ENCODE data around the gene PRDX6.
"Not testable (repeated sequence)": the region's sequence is repeated elsewhere in the genome, so short reads cannot be mapped to it uniquely, and the experiment has no call there.

PRDX6 gene

GRCh38 chr1:173453982-173454381 lies 23.2 kb upstream of the PRDX6 start:
- Histone ChIP-seq H3K4me1 (peaks cover 0 to 7% (median 0%) of the 10 kb centered on the region in 4 donors), H3K4me3 (no peak overlapping the region), H3K27me3 (no peaks in the 10 kb centered on the region), H3K36me3 (no peaks in the 10 kb centered on the region), H3K9me3 (no peaks in the 10 kb centered on the region), H3K27ac (no peak overlapping the region)
- no peak for DNase-seq
- no peak for TF ChIP-seq CTCF (IDR thresholded peaks at IDR 0.05)
- intact Hi-C loops (cut with DNase I; ENCODE audit: low total_unique reads), result no loop called here

- no peaks in the 10 kb centered on the region for H3K9me3 ChIP-seq
- H3K27ac ChIP-seq, result no peak overlapping the region
- intact Hi-C loops (cut with DNase I; ENCODE audit: low total_unique reads), result no loop called here
- H3K36me3 ChIP-seq, result peaks cover 4 to 5% (median 5%) of the 10 kb centered on the region in 3 donors
- TF ChIP-seq CTCF (IDR thresholded peaks at IDR 0.05), result no peak
- no peak overlapping the region for H3K4me3 ChIP-seq
- no peaks in the 10 kb centered on the region for H3K27me3 ChIP-seq
- DNase-seq, result no peak
- peaks cover 0 to 7% (median 0%) of the 10 kb centered on the region in 4 donors for H3K4me1 ChIP-seq
Observed at GRCh38 chr1:173454966-173455524, 22.1 kb upstream of the PRDX6 start.

GRCh38 chr1:173459885-173460284 lies 17.2 kb upstream of the PRDX6 start:
- Histone ChIP-seq H3K4me3 (no peak overlapping the region), H3K4me1 (no peaks in the 10 kb centered on the region), H3K27ac (no peak overlapping the region), H3K36me3 (peaks cover 23 to 27% (median 25%) of the 10 kb centered on the region in 3 donors), H3K27me3 (no peaks in the 10 kb centered on the region), H3K9me3 (no peaks in the 10 kb centered on the region)
- DNase-seq, result no peak
- intact Hi-C loops (cut with DNase I; ENCODE audit: low total_unique reads), result no loop called here
- no peak for TF ChIP-seq CTCF (IDR thresholded peaks at IDR 0.05)

GRCh38 chr1:173462666-173463065 lies 14.5 kb upstream of the PRDX6 start:
- H3K27ac ChIP-seq; H3K4me1 ChIP-seq; H3K9me3 ChIP-seq; intact Hi-C loops (cut with DNase I; ENCODE audit: low total_unique reads); H3K27me3 ChIP-seq; H3K4me3 ChIP-seq; DNase-seq: not testable (repeated sequence)
- H3K36me3 ChIP-seq, result peaks cover 23 to 27% (median 25%) of the 10 kb centered on the region in 3 donors

- H3K36me3 ChIP-seq, result peaks cover 23 to 27% (median 25%) of the 10 kb centered on the region in 3 donors
- H3K4me1 ChIP-seq; H3K4me3 ChIP-seq; H3K27ac ChIP-seq; DNase-seq; H3K27me3 ChIP-seq; intact Hi-C loops (cut with DNase I; ENCODE audit: low total_unique reads); H3K9me3 ChIP-seq: not testable (repeated sequence)
Observed at GRCh38 chr1:173464185-173464584, 12.9 kb upstream of the PRDX6 start.

- no peak for DNase-seq
- no peaks in the 10 kb centered on the region for H3K27me3 ChIP-seq
- H3K9me3 ChIP-seq, result peaks cover 0 to 11% (median 0%) of the 10 kb centered on the region in 3 donors
- no peak overlapping the region for H3K27ac ChIP-seq
- intact Hi-C loops (cut with DNase I; ENCODE audit: low total_unique reads), result no loop called here
- H3K4me1 ChIP-seq, result no peaks in the 10 kb centered on the region
- no peak overlapping the region for H3K4me3 ChIP-seq
- peaks cover 0 to 5% (median 0%) of the 10 kb centered on the region in 3 donors for H3K36me3 ChIP-seq
- no peak for TF ChIP-seq CTCF (IDR thresholded peaks at IDR 0.05)
Observed at GRCh38 chr1:173467426-173467825, 9.7 kb upstream of the PRDX6 start.

GRCh38 chr1:173469656-173470055 lies 7.5 kb upstream of the PRDX6 start:
- intact Hi-C loops (cut with DNase I; ENCODE audit: low total_unique reads), result loop anchor here (10.0 kb wide), 2 partner anchors 245 to 555 kb away; partner anchors contain the start of genes KLHL20 and RC3H1
- no peak overlapping the region for H3K27ac ChIP-seq
- no peaks in the 10 kb centered on the region for H3K27me3 ChIP-seq
- no peak for TF ChIP-seq CTCF (IDR thresholded peaks at IDR 0.05)
- peaks cover 0 to 11% (median 0%) of the 10 kb centered on the region in 3 donors for H3K9me3 ChIP-seq
- peaks cover 0 to 16% (median 6%) of the 10 kb centered on the region in 4 donors for H3K4me1 ChIP-seq
- no peak for DNase-seq
- H3K36me3 ChIP-seq, result peaks cover 0 to 5% (median 0%) of the 10 kb centered on the region in 3 donors
- no peak overlapping the region for H3K4me3 ChIP-seq

Measured in tibial artery (tissue), 4 donors.